DMS153 (cell line): ENCODE results near the gene SOWAHD.
A peak's percentile ranks its signal among the peaks of the same experiment; 100 is the strongest.
"Not testable (repeated sequence)": the region's sequence is repeated elsewhere in the genome, so short reads cannot be mapped to it uniquely, and the experiment has no call there.

Source experiments
- DNase-seq: peaks from one replicate; lab custom pipeline; 2025; lab: John Stamatoyannopoulos, UW

Gene SOWAHD

GRCh38 chrX:119759248-119759766, 919 bp downstream of the SOWAHD start:
- DNase-seq = no peak

DNA sequence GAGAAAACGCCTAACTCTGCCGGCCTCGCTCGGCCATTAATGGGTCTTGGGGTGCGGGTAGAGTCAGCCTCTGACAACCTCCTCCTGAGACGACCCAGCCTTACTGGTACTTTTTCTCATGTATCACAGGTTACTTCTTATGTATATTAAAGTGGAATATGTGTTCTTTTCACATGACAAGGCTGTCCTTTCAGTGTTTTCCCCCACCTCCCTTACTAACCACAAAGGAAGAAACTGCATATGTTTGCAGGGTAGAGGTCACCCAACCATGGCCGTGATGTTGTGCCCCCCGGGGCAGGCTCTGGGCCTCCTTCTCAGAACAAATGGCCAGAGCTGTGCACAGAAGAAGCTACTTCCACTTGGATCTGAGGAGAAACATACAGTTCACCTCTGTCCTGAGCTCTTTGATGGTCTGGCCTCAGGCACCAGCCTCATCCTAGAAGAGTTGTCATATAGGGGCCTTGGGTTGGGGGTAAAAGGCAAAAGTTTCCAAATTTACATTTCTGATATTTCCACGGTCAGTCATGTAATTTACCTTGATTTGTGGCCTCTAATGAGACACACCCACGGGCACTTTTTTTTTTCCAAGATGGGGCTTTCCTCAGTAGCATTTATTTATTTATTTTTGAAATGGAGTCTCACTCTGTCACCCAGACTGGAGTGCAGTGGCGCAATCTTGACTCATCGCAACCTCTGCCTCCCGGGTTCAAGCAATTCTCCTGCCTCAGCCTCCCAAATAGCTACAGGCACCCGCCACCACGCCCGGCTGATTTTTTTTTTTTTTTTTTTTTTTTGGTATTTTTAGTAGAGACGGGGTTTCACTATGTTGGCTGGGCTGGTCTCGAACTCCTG, 1.9 kb downstream of the SOWAHD start:
- no peak for DNase-seq

GRCh38 chrX:119762718-119763117, 4.3 kb downstream of the SOWAHD start:
- DNase-seq = no peak

GRCh38 chrX:119763181-119763580, 4.8 kb downstream of the SOWAHD start:
- no peak for DNase-seq

DNA sequence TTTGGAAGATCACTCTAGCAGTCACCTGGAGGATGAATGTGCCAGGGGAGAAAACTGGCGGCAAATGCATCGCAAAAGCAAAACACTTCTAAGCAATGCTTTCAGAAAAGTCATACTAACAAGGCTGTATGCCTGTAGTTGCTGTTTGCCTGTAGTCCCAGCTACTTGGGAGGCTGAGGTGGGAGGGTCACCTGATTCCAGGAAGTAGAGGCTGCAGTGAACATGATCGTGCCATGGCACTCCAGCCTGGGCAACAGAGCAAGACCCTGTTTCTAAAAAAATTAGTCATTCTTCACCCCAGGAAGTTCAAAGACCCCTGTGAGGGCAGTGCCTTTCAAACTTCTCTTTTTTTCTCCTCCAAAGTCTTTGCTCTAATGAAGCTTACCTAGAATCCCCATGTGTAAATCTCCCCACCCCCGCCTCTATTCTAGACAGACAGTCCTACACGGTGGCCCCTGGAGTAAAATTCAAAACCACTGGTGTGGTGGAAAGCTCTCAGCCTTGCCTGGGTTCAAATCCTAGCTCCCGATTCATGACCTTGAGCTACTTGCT, 5.5 kb downstream of the SOWAHD start:
- DNase-seq = no peak

DNA sequence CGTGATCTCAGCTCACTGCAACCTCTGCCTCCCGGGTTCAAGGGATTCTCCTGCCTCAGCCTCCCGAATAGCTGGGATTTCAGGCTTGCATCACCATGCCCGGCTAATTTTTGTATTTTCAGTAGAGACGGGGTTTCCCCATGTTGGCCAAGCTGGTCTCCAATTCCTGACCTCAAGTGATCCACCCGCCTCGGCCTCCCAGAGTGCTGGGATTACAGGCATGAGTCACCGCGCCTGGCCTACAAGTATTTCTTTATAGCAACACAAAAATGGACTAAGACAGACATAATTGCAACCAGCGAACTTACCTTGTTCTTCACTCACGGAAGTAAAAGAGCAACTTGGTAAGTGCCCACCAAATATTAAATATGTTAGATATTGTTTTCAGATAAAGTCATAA, 10.0 kb downstream of the SOWAHD start:
- not testable (repeated sequence) for DNase-seq

GRCh38 chrX:119769388-119769787, 11.0 kb downstream of the SOWAHD start:
- DNase-seq = not testable (repeated sequence)

- no peak for DNase-seq
These were observed 17.3 kb downstream of the SOWAHD start for GRCh38 chrX:119775517-119776238.

DNA sequence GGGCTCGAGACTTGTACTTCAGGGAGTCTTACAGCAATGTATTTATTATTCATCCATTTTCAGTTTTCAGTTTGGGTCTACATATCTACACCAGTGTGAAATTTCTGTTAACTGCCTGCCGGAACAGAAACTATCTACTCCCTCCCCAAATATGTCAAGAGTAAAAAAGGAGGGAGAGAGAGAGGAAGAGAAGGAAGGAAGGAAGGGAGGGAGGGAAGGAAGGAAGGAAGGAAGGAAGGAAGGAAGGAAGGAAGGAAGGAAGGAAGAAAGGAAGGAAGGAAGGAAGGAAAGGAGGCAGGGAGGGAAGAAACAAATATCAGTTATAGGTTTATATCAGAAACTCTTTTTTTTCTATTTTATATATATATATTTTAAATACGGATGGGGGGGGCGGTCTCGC, 20.4 kb downstream of the SOWAHD start:
- DNase-seq = no peak

DNA sequence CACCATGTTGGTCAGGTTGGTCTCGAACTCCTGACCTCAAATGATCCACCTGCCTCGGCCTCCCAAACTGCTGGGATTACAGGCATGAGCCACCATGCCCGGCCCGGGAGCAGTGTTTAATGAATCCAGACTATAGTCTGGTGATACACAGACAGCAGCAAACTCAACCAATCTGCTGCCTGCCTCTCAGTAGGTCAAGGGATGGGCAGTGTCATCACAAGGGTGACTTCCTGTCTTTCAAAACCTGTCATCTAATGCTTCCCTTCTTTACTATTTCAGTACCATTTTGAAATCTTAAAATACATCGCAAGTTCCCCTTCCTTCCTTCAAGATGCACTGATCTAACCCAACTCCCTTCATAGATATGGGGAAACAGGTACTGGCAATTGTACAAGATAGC, 24.6 kb downstream of the SOWAHD start:
- DNase-seq = no peak

DNA sequence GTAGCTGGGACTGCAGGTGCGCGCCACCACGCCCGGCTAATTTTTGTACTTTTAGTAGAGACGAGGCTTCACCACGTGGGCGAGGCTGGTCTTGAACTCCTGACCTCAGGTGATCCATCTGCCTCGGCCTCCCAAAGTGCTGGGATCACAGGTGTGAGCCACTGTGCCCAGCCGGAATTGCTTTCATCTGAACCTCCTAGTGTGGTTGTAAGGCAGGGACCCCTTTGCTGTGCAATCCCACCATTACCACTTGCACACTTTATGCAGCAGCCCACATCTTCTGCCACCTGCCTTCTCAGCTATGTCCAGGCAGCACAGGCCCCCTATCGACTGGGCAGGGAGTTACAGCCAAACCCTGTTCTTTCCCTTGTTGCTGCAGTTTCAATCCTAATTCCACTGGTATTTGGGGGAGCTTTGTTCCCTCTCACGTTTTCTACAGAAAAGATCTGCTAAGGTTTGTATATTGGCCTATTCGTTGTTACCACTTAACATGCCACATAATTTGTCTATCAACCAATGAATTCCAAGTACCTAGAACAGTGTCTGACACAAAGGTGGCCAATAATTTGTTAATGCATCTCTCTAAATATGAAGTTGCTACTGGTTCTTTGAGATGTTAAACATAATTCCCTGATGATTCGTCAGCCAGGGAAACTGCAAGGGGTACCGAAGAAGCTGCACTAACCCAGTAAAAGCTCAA, 26.5 kb downstream of the SOWAHD start:
- DNase-seq = no peak

GRCh38 chrX:119790977-119791436, 32.6 kb downstream of the SOWAHD start:
- DNase-seq = peak; percentile 7

DNA sequence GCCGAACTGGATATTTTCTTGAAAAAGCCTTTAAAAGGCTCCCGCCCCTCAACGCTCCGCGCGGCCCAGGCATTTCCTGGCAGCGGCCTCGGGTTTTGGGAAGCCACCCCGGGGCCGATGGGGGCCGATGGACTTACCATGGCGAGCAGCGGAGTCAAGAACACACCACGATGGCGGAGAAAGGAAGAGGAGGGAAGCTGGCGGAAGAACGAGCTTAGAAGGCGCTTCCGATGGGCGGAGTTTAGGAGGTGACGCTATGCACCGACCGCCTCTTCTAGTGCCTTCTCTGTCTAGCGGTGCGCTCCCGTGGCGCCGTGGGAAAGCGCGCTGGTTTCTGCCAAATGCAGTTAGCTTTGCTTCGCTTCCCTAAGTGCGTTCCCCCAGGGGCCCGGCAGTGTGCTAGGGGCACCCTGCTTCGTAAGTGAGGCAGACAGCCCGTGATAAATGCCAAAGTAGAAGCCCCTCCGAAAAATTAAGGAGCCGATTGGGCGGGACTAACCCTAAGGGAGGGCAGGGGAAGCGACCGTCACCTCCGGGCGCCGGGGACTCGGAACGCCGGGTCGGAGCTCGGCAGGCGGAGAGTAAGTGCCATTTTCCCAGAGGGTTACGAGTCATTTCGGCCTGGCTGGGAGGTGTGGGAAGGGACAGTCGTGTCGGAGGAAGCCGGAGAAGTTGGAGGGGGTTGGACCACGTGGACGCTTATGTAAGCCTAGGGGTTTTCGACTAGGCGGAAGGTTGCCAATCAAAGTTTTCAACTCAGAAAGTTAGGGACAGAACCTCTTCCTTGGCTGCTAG, 33.2 kb downstream of the SOWAHD start, which contains the start of gene RPL39:
RPL39 (minus strand) TSS at position 194 of the 795 bp plus-strand sequence; CDS start at position 140, 54 bp downstream.
- peak; percentile 91 for DNase-seq

- DNase-seq = no peak
These were observed 43.1 kb downstream of the SOWAHD start for GRCh38 chrX:119801253-119802221.

GRCh38 chrX:119802546-119802945, 44.2 kb downstream of the SOWAHD start:
- DNase-seq = no peak

DNA sequence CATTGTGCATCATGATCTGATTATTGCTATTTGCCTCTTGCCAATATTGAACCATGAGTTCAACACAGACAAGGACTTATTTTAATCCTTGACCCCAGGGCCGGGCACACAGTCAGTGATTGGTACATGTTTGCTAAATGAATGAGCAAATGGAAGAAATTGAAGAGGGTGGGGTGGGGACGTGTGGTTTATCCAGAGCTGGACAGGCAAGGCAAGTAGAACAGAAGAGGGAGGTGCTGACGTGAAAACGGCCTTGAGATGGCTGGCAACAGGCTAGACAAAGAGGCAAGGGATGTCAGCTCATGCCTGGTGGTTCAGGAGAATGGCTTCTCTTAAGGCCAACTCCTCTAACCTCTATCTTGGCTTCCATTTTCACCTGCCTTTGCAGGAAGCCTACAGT, 50.1 kb downstream of the SOWAHD start:
- not testable (repeated sequence) for DNase-seq

GRCh38 chrX:119809185-119809666, 50.8 kb downstream of the SOWAHD start:
- no peak for DNase-seq
